Spleen (tissue), 7 donors: Measurements from ENCODE around the gene MOGAT3.

Experiments
- CTCF ChIP-seq, 11 experiments: fragments of 200-600 bp in 7 of 11; fragments of 450-650 bp in 4 of 11; sonication (generic) in 4 of 11; IDR thresholded peaks in 8 of 11; conservative IDR thresholded peaks in 3 of 11; 1 replicate in 7 of 11; 2 replicates in 4 of 11; pipeline versions ENCODE4 v1.4.0 to v1.8.0; 2016 to 2021; ENCODE audit warnings: antibody characterized with exemption in 11 of 11, inconsistent platforms in 4 of 11, mild to moderate bottlenecking in 1 of 11
- POLR2A ChIP-seq, 3 donors: fragments of 450-650 bp; IDR thresholded peaks; one replicate each; pipeline ENCODE4 v1.5.1; 2017; ENCODE audit warnings: antibody characterized with exemption in 3 of 3, mild to moderate bottlenecking in 1 of 3
- donor health status: DM: no; HTN: no; CAD: no; lungs with moderate emphysema.
- donor health status: DM: no; HTN: no; CAD: no.
- donor health status: DM: no; HTN: no; CAD: no.

- TF ChIP-seq CTCF (IDR thresholded peaks at IDR 0.05 in 8 of 11, conservative IDR thresholded peaks at IDR 0.05 in 3 of 11), result no peak
- TF ChIP-seq POLR2A (IDR thresholded peaks at IDR 0.05), result no peak
Measured at GRCh38 chr7:101202603-101202918, 1.7 kb upstream of the MOGAT3 start.
